GM23338 (cell line): ENCODE data around the gene ZBTB46. TPM values are rescaled to one million over a fixed set of nuclear protein-coding genes. Genes with fewer than 3 reads are reported as not detected.

Source experiments
- ATAC-seq: fragments of 200-7000 bp; cut with Tn5 transposase; 3 replicates; pipeline ENCODE4 v1.9.1; 2020
- DNase-seq: peaks from one replicate; pipeline ENCODE4 v3.0.0-alpha.2; 2015; ENCODE audit warnings: low spot score
- H2AFZ ChIP-seq: fragments of 200-600 bp; sonication (generic); 2 replicates; pipeline ENCODE4 v1.8.0; 2016; ENCODE audit warnings: antibody characterized with exemption, mild to moderate bottlenecking, moderate library complexity
- H3F3A ChIP-seq: fragments of 200-600 bp; sonication (generic); replicated peaks from 2 replicates; pipeline ENCODE4 v1.8.0; 2017; ENCODE audit warnings: antibody characterized with exemption, mixed run types, low read depth
- H3K27ac ChIP-seq: fragments of 200-600 bp; sonication (generic); 2 replicates; pipeline ENCODE4 v1.6.1; 2016; ENCODE audit warnings: low read depth
- H3K27me3 ChIP-seq: fragments of 200-600 bp; sonication (generic); 2 replicates; pipeline ENCODE4 v1.8.0; 2016; ENCODE audit warnings: mild to moderate bottlenecking, mixed run types, moderate library complexity; ENCODE audit not compliant: insufficient read depth
- H3K36me3 ChIP-seq: fragments of 200-600 bp; sonication (generic); 2 replicates; pipeline ENCODE4 v1.8.0; 2016; ENCODE audit warnings: mild to moderate bottlenecking; ENCODE audit not compliant: insufficient read depth
- H3K4me1 ChIP-seq: fragments of 200-600 bp; sonication (generic); 2 replicates; pipeline ENCODE4 v1.8.0; 2016; ENCODE audit warnings: mild to moderate bottlenecking, moderate library complexity; ENCODE audit not compliant: insufficient read depth
- H3K4me2 ChIP-seq: fragments of 200-600 bp; sonication (generic); 2 replicates; pipeline ENCODE4 v1.7.1; 2017; ENCODE audit warnings: mixed run types
- H3K4me3 ChIP-seq: fragments of 200-600 bp; sonication (generic); 2 replicates; pipeline ENCODE4 v1.6.1; 2016; ENCODE audit warnings: mixed run types
- H3K79me2 ChIP-seq: fragments of 200-600 bp; sonication (generic); replicated peaks from 2 replicates; pipeline ENCODE4 v1.8.0; 2017; ENCODE audit warnings: mild to moderate bottlenecking; ENCODE audit not compliant: insufficient read depth
- H3K9me2 ChIP-seq: fragments of 200-600 bp; sonication (generic); 2 replicates; pipeline ENCODE4 v1.8.0; 2017; ENCODE audit not compliant: insufficient read depth
- H4K20me1 ChIP-seq: fragments of 200-600 bp; sonication (generic); replicated peaks from 2 replicates; pipeline ENCODE4 v1.8.0; 2017; ENCODE audit warnings: mild to moderate bottlenecking; ENCODE audit not compliant: insufficient read depth
- H3K27ac Mint-ChIP-seq: 2 replicates; pipeline ENCODE4 v1.8.0; 2020; ENCODE audit warnings: inconsistent platforms, mild to moderate bottlenecking, moderate library complexity, mixed read lengths
- H3K27me3 Mint-ChIP-seq: 3 replicates; pipeline ENCODE4 v1.8.0; 2022; ENCODE audit warnings: low read depth, mild to moderate bottlenecking, moderate library complexity, mixed read lengths, inconsistent platforms; ENCODE audit not compliant: insufficient read depth, poor library complexity
- H3K36me3 Mint-ChIP-seq: 3 replicates; pipeline ENCODE4 v1.8.0; 2021; ENCODE audit warnings: low read depth, mild to moderate bottlenecking, inconsistent platforms, moderate library complexity, mixed read lengths
- H3K4me1 Mint-ChIP-seq: 3 replicates; pipeline ENCODE4 v1.8.0; 2020; ENCODE audit warnings: mild to moderate bottlenecking, inconsistent platforms, mixed read lengths
- H3K4me3 Mint-ChIP-seq: 3 replicates; pipeline ENCODE4 v1.8.0; 2021; ENCODE audit warnings: moderate library complexity, mild to moderate bottlenecking, inconsistent platforms, mixed read lengths
- H3K9me3 Mint-ChIP-seq: 3 replicates; pipeline ENCODE4 v1.8.0; 2020; ENCODE audit warnings: moderate library complexity, mild to moderate bottlenecking, inconsistent platforms, mixed read lengths
- EZH2 ChIP-seq: fragments of 200-600 bp; sonication (generic); IDR thresholded peaks from one replicate; pipeline ENCODE4 v1.8.0; 2017; ENCODE audit warnings: antibody characterized with exemption, mild to moderate bottlenecking, low read depth; ENCODE audit not compliant: unreplicated experiment
- EZH2phosphoT487 ChIP-seq: fragments of 200-600 bp; sonication (generic); IDR thresholded peaks from one replicate; pipeline ENCODE4 v1.8.1; 2018; ENCODE audit warnings: antibody characterized with exemption; ENCODE audit not compliant: unreplicated experiment
- JUNB ChIP-seq: IDR thresholded peaks from one replicate; pipeline ENCODE4 v1.6.1; 2016; ENCODE audit warnings: antibody characterized with exemption; ENCODE audit not compliant: unreplicated experiment
- NANOG ChIP-seq: IDR thresholded peaks from 2 replicates; pipeline ENCODE4 v1.6.1; 2016; ENCODE audit warnings: antibody characterized with exemption, borderline replicate concordance
- POLR2AphosphoS5 ChIP-seq: IDR thresholded peaks from 2 replicates; pipeline ENCODE4 v1.6.1; 2016; ENCODE audit warnings: antibody characterized with exemption, low read depth
- STAT1 ChIP-seq: IDR thresholded peaks from one replicate; pipeline ENCODE4 v1.6.1; 2016; ENCODE audit warnings: antibody characterized with exemption; ENCODE audit not compliant: unreplicated experiment
- ZNF114 ChIP-seq: fragments of 250-450 bp; sonication (Bioruptor Pico); IDR thresholded peaks from 2 replicates; pipeline ENCODE4 v1.5.0; 2020; ENCODE audit warnings: mild to moderate bottlenecking, moderate library complexity
- polyA plus RNA-seq: library from polyadenylated mRNA; unstranded; fragments of >200 nt; fragmentation: Nextera tagmentation; extraction: Ambion mirVana; gene quantifications from 2 replicates; pipeline ENCODE4 v1.2.1, GENCODE V29; 2016
- total RNA-seq: library from RNA; depleted of rRNA; stranded (reverse); fragments of >200 nt; shearing (Covaris generic); gene quantifications from 2 replicates; pipeline ENCODE4 v1.2.3, GENCODE V29; 2014
- TF ChIP-seq, protein P1 (sequence below): fragments of 250-450 bp; sonication (Bioruptor Pico); IDR thresholded peaks from 2 replicates; pipeline ENCODE4 v1.5.0; 2020; ENCODE audit warnings: mild to moderate bottlenecking, moderate library complexity
- TF ChIP-seq, protein P2 (sequence below): IDR thresholded peaks from 2 replicates; pipeline ENCODE4 v1.6.1; 2016; ENCODE audit warnings: antibody characterized with exemption

ZBTB46 gene
- total and polyA plus RNA-seq, 2 experiments from 2014 or later, result 3.2 to 26.9 TPM

DNA sequence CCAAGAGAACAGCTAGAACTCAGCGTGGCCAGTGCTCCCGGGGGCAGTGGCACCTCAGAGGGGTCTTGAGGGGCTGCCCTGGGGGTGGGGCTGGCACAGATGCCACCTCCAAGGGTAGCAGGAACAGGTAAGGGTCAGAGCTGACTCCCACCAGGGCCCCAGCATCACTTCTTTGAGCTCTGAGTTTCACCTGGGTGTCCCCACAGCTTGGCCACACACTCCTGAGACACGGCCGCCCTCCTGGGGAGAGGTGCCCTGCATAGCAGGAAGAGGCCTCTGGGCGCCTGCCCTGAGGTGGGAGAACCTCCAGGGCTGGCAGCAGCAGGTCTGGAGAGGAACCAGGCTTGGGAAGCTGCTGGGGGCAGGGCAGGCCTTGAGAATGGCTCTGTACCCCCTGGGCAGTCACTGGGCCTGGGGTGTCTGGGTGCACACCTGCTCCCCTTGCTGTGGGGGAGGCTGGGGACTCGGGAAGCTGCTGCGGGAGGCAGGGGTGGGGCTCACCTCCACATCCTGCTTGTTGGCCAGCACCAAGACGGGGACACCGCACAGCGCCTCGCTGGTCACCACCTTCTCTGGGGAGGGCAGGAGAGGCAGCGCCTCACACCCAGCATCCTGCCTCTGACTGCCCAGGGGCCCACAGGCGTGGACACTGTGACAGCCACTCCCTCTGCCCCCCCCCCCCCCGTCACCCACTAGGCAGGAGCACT is 129.6 kb downstream of the ZBTB46 start (continued):
- TF ChIP-seq, protein P1, sequence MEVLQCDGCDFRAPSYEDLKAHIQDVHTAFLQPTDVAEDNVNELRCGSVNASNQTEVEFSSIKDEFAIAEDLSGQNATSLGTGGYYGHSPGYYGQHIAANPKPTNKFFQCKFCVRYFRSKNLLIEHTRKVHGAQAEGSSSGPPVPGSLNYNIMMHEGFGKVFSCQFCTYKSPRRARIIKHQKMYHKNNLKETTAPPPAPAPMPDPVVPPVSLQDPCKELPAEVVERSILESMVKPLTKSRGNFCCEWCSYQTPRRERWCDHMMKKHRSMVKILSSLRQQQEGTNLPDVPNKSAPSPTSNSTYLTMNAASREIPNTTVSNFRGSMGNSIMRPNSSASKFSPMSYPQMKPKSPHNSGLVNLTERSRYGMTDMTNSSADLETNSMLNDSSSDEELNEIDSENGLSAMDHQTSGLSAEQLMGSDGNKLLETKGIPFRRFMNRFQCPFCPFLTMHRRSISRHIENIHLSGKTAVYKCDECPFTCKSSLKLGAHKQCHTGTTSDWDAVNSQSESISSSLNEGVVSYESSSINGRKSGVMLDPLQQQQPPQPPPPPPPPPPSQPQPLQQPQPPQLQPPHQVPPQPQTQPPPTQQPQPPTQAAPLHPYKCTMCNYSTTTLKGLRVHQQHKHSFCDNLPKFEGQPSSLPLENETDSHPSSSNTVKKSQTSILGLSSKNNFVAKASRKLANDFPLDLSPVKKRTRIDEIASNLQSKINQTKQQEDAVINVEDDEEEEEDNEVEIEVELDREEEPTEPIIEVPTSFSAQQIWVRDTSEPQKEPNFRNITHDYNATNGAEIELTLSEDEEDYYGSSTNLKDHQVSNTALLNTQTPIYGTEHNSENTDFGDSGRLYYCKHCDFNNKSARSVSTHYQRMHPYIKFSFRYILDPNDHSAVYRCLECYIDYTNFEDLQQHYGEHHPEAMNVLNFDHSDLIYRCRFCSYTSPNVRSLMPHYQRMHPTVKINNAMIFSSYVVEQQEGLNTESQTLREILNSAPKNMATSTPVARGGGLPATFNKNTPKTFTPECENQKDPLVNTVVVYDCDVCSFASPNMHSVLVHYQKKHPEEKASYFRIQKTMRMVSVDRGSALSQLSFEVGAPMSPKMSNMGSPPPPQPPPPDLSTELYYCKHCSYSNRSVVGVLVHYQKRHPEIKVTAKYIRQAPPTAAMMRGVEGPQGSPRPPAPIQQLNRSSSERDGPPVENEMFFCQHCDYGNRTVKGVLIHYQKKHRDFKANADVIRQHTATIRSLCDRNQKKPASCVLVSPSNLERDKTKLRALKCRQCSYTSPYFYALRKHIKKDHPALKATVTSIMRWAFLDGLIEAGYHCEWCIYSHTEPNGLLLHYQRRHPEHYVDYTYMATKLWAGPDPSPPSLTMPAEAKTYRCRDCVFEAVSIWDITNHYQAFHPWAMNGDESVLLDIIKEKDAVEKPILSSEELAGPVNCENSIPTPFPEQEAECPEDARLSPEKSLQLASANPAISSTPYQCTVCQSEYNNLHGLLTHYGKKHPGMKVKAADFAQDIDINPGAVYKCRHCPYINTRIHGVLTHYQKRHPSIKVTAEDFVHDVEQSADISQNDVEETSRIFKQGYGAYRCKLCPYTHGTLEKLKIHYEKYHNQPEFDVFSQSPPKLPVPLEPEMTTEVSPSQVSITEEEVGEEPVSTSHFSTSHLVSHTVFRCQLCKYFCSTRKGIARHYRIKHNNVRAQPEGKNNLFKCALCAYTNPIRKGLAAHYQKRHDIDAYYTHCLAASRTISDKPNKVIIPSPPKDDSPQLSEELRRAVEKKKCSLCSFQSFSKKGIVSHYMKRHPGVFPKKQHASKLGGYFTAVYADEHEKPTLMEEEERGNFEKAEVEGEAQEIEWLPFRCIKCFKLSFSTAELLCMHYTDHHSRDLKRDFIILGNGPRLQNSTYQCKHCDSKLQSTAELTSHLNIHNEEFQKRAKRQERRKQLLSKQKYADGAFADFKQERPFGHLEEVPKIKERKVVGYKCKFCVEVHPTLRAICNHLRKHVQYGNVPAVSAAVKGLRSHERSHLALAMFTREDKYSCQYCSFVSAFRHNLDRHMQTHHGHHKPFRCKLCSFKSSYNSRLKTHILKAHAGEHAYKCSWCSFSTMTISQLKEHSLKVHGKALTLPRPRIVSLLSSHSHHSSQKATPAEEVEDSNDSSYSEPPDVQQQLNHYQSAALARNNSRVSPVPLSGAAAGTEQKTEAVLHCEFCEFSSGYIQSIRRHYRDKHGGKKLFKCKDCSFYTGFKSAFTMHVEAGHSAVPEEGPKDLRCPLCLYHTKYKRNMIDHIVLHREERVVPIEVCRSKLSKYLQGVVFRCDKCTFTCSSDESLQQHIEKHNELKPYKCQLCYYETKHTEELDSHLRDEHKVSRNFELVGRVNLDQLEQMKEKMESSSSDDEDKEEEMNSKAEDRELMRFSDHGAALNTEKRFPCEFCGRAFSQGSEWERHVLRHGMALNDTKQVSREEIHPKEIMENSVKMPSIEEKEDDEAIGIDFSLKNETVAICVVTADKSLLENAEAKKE (CRISPR knock-in tag), result no peak

DNA sequence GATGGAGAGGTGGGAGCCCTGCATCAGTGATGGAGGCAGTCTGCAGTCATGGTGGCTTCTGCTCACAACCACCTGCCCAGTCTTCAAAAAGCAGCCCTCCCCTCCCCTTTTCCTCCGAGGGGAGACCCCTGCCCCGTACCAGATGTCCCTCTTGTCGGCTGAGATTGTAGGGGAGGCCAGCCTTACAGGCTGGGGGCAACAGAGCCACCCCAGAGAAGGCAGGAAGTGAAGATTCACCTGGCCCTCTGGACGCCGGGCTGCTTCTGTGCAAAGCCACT is 130.1 kb downstream of the ZBTB46 start:
- Histone ChIP-seq H3K79me2 (no peaks in the 10 kb centered on the region), H3K4me3 (no peak overlapping the region), H3K4me2 (no peak overlapping the region), H3K27ac (no peak overlapping the region), H3K36me3 (no peaks in the 10 kb centered on the region), H3K4me1 (no peaks in the 10 kb centered on the region), H3K9me2 (no peaks in the 10 kb centered on the region), H3F3A (peaks cover 4% of the 10 kb centered on the region; the same call in 1 of the 2 replicates), H4K20me1 (peaks cover 4% of the 10 kb centered on the region; the same call in 1 of the 2 replicates), H2AFZ (no peak overlapping the region), H3K27me3 (no peaks in the 10 kb centered on the region)
- no peak overlapping the region for H3K4me3 Mint-ChIP-seq
- DNase-seq (no peak), ATAC-seq (no peak)
- peaks cover 3% of the 10 kb centered on the region; the same call in 2 of the 3 replicates for H3K4me1 Mint-ChIP-seq
- no peaks in the 10 kb centered on the region for H3K9me3 Mint-ChIP-seq
- peaks cover 10% of the 10 kb centered on the region for H3K36me3 Mint-ChIP-seq
- H3K27me3 Mint-ChIP-seq, result peaks cover 16% of the 10 kb centered on the region
- H3K27ac Mint-ChIP-seq, result no peak overlapping the region
- no peak for TF ChIP-seq JUNB
- TF ChIP-seq STAT1, result no peak
- TF ChIP-seq POLR2AphosphoS5, result no peak
- TF ChIP-seq NANOG, result no peak
- no peak for TF ChIP-seq ZNF114 (CRISPR knock-in tag)
- TF ChIP-seq, protein P2, sequence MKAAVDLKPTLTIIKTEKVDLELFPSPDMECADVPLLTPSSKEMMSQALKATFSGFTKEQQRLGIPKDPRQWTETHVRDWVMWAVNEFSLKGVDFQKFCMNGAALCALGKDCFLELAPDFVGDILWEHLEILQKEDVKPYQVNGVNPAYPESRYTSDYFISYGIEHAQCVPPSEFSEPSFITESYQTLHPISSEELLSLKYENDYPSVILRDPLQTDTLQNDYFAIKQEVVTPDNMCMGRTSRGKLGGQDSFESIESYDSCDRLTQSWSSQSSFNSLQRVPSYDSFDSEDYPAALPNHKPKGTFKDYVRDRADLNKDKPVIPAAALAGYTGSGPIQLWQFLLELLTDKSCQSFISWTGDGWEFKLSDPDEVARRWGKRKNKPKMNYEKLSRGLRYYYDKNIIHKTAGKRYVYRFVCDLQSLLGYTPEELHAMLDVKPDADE, result no peak
- TF ChIP-seq, protein P1 (CRISPR knock-in tag), result no peak
- TF ChIP-seq EZH2phosphoT487, result no peak
- no peak for TF ChIP-seq EZH2
